Smooth muscle cell (in vitro differentiated cells): ENCODE measurements around the gene NAPA. TPM values are rescaled to one million over a fixed set of nuclear protein-coding genes. Genes with fewer than 3 reads are reported as not detected.

Experiments used
- DNase-seq: peaks from one replicate; lab custom pipeline; 2025; ENCODE audit not compliant: unreplicated experiment; lab: John Stamatoyannopoulos, UW
- H2AFZ ChIP-seq: fragments of 200-600 bp; sonication (generic); 2 replicates; pipeline ENCODE4 v1.6.0; 2016; ENCODE audit warnings: antibody characterized with exemption, low read depth, mild to moderate bottlenecking
- H3F3A ChIP-seq: fragments of 200-600 bp; sonication (generic); 2 replicates; pipeline ENCODE4 v1.6.0; 2017; ENCODE audit warnings: antibody characterized with exemption, low read depth
- H3K27ac ChIP-seq: fragments of 200-600 bp; sonication (generic); 2 replicates; pipeline ENCODE4 v1.5.1; 2016; ENCODE audit warnings: low read depth, mild to moderate bottlenecking
- H3K27me3 ChIP-seq: fragments of 200-600 bp; sonication (generic); 2 replicates; pipeline ENCODE4 v1.6.1; 2016; ENCODE audit warnings: low read depth, mild to moderate bottlenecking
- H3K36me3 ChIP-seq: fragments of 200-600 bp; sonication (generic); 2 replicates; pipeline ENCODE4 v1.5.1; 2016; ENCODE audit warnings: low read depth
- H3K4me1 ChIP-seq: fragments of 200-600 bp; sonication (generic); 2 replicates; pipeline ENCODE4 v1.5.1; 2016; ENCODE audit warnings: low read depth
- H3K4me2 ChIP-seq: fragments of 200-600 bp; sonication (generic); 2 replicates; pipeline ENCODE4 v1.6.0; 2016; ENCODE audit warnings: mild to moderate bottlenecking
- H3K4me3 ChIP-seq: fragments of 200-600 bp; sonication (generic); 2 replicates; pipeline ENCODE4 v1.5.1; 2016; ENCODE audit warnings: mild to moderate bottlenecking
- H3K79me2 ChIP-seq: fragments of 200-600 bp; sonication (generic); 2 replicates; pipeline ENCODE4 v1.6.0; 2016; ENCODE audit warnings: low read depth, mild to moderate bottlenecking
- H3K9ac ChIP-seq: fragments of 200-600 bp; sonication (generic); 2 replicates; pipeline ENCODE4 v1.6.0; 2016; ENCODE audit warnings: low read depth
- H3K9me3 ChIP-seq: fragments of 200-600 bp; sonication (generic); replicated peaks from 2 replicates; pipeline ENCODE4 v1.5.1; 2016; ENCODE audit warnings: low read depth
- H4K20me1 ChIP-seq: fragments of 200-600 bp; sonication (generic); 2 replicates; pipeline ENCODE4 v1.6.0; 2016; ENCODE audit warnings: low read depth
- WGBS: methylation state at CpG from one replicate; pipeline ENCODE4 v1.1.7; 2016; ENCODE audit warnings: low lambda C conversion rate; 5-methylcytosine and 5-hydroxymethylcytosine counted together
- polyA plus RNA-seq: library from polyadenylated mRNA; unstranded; fragments of >200 nt; fragmentation: Nextera tagmentation; extraction: Ambion mirVana; gene quantifications from 2 replicates; pipeline ENCODE4 v1.2.1, GENCODE V29; 2016
- total RNA-seq: library from RNA; depleted of rRNA; stranded (reverse); fragments of >200 nt; gene quantifications from 2 replicates; pipeline ENCODE4 v1.2.3, GENCODE V29; 2014
- TF ChIP-seq, protein P1 (sequence below): fragments of 200-600 bp; sonication (generic); IDR thresholded peaks from 2 replicates; pipeline ENCODE4 v1.5.1; 2017; ENCODE audit warnings: borderline replicate concordance, mild to moderate bottlenecking, antibody characterized with exemption; ENCODE audit not compliant: insufficient read depth, poor library complexity, severe bottlenecking

Gene NAPA
- total and polyA plus RNA-seq, 2 experiments from 2014 or later: 65.0 to 78.7 TPM

GRCh38 chr19:47494729-47495128 lies 20.1 kb downstream of the NAPA start:
- no peak for DNase-seq

GRCh38 chr19:47494211-47494547 lies 20.7 kb downstream of the NAPA start:
- H2AFZ ChIP-seq: no peak overlapping the region
- no peaks in the 10 kb centered on the region for H3K9me3 ChIP-seq
- no peak overlapping the region for H3K4me3 ChIP-seq
- H3F3A ChIP-seq: no peaks in the 10 kb centered on the region
- H4K20me1 ChIP-seq: peaks cover 29% of the 10 kb centered on the region
- no peaks in the 10 kb centered on the region for H3K27me3 ChIP-seq
- H3K4me2 ChIP-seq: no peak overlapping the region
- H3K79me2 ChIP-seq: no peaks in the 10 kb centered on the region
- no peaks in the 10 kb centered on the region for H3K4me1 ChIP-seq
- TF ChIP-seq, protein P1, sequence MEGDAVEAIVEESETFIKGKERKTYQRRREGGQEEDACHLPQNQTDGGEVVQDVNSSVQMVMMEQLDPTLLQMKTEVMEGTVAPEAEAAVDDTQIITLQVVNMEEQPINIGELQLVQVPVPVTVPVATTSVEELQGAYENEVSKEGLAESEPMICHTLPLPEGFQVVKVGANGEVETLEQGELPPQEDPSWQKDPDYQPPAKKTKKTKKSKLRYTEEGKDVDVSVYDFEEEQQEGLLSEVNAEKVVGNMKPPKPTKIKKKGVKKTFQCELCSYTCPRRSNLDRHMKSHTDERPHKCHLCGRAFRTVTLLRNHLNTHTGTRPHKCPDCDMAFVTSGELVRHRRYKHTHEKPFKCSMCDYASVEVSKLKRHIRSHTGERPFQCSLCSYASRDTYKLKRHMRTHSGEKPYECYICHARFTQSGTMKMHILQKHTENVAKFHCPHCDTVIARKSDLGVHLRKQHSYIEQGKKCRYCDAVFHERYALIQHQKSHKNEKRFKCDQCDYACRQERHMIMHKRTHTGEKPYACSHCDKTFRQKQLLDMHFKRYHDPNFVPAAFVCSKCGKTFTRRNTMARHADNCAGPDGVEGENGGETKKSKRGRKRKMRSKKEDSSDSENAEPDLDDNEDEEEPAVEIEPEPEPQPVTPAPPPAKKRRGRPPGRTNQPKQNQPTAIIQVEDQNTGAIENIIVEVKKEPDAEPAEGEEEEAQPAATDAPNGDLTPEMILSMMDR: no peak
- no peak overlapping the region for H3K9ac ChIP-seq
- H3K27ac ChIP-seq: no peak overlapping the region
- 99% methylated on average over 5 of the region's 5 CpGs for WGBS
- no peaks in the 10 kb centered on the region for H3K36me3 ChIP-seq
- no peak for DNase-seq

More at GRCh38 chr19:47494729-47495128, 20.1 kb downstream of the NAPA start:
- H3K4me2 ChIP-seq: no peak overlapping the region
- H3K9ac ChIP-seq: no peak overlapping the region
- no peak overlapping the region for H2AFZ ChIP-seq
- H3K4me1 ChIP-seq: no peaks in the 10 kb centered on the region
- H3K27ac ChIP-seq: no peak overlapping the region
- no peak overlapping the region for H3K4me3 ChIP-seq
- TF ChIP-seq, protein P1: no peak
- no peaks in the 10 kb centered on the region for H3K79me2 ChIP-seq
- 91% methylated on average over 9 of the region's 9 CpGs for WGBS
- peaks cover 33% of the 10 kb centered on the region for H4K20me1 ChIP-seq
- no peaks in the 10 kb centered on the region for H3K36me3 ChIP-seq
- no peaks in the 10 kb centered on the region for H3F3A ChIP-seq
- no peaks in the 10 kb centered on the region for H3K9me3 ChIP-seq
- no peaks in the 10 kb centered on the region for H3K27me3 ChIP-seq

DNA sequence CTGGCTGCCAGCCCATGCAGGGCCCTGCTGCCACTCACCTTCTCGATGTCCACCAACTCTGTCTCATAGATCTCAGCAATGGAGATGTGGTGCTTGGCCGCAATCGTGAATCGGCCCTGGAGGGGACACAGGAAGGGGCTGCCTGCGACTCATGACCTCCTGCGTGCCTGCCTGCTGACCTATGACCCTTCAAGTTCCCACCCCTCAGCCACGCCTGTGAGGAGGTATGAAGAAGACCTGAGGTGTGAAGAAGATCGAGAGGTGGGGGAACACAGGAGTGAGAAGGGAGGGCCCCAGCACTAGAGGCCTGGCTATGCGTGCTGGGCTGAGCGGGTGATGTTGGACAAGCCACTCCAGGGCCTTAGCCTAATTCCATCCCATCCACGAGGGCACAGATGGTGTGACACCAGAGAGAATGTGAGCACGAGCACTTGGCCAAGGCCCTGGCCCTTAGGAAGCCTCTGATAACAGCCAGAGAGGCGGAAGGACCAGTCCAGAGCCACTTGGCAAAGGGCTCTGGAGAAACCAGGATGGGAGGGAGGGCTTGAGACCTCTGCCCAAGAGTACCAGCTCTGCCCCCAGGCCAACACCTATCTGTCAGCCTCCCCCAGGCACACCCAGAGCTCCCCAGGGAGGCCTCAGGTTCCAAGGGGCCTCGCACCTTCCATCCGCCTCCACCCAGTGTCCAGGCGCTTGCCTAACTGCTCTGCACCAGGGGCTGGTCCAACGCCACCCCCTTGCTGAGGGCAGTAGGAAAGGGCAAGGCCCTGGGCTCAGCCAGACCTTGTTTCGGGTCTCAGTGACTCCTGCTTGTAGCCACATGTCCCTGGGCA lies 21.3 kb downstream of the NAPA start:
- Histone ChIP-seq H3F3A (no peaks in the 10 kb centered on the region), H3K36me3 (no peaks in the 10 kb centered on the region), H3K27me3 (no peaks in the 10 kb centered on the region), H3K27ac (no peak overlapping the region), H3K4me2 (no peak overlapping the region), H3K9ac (no peak overlapping the region), H3K9me3 (no peaks in the 10 kb centered on the region), H4K20me1 (peaks cover 23% of the 10 kb centered on the region), H3K4me1 (no peaks in the 10 kb centered on the region), H2AFZ (no peak overlapping the region), H3K79me2 (no peaks in the 10 kb centered on the region), H3K4me3 (no peak overlapping the region)
- TF ChIP-seq, protein P1: no peak
- no peak for DNase-seq
- 95% methylated on average over 18 of the region's 18 CpGs for WGBS
